Measurements from ENCODE around the gene JARID2. TPM values are rescaled to one million over a fixed set of nuclear protein-coding genes. Genes with fewer than 3 reads are reported as not detected.

The JARID2 gene
- polyA plus RNA-seq (2011; rRNA removed): 5.3 and 6.1 TPM in 2 replicates
- 6.3 and 7.6 TPM in 2 replicates for polyA minus RNA-seq (2011; rRNA and poly(A)+ RNA removed)

DNA sequence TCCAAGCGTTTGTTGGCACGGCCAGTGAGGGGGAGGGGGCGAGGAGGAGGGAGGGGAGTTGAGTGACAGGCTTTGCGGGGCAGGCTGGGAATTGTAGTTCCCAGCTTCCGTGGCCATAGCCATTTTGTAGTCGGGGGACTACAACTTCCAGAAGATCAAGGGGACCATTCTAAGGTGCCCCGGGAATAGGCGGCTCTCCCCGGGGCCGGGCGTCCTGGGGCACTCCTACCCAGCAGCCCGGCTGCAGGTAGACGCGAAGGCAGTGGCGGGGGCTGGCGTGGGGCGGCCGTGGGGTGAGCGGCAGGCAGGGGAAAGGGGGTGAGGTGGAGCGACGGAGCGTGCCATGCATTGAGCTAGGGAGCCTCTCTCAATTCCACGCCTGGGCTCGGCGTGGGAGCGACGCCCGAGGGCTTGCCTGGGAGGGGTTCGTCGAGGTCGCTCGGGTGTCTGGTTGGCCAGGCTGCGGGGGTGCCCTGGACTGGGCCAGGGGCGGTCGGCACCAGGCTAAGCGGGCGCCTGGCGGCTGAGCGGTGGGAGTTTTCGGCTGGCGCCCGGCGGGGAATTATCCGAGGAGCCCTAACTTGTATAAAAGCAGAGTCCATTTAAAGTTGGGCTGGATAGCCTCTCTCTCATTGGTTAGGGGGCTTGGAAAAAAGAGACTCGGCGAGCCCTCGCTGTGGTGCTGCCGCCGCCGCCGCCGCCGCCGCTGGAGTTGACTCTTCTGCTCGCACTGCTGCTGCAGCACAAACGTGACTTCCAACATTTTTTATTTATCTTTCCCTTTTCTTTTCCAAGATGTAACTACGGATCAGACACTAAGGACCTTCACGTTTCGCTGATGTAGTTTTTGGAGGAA lies at the start of gene JARID2:
Gene JARID2, plus strand, starts transcription at position 709 of the 856 bp plus-strand sequence. CDS start 471 bp downstream, outside the sequence.
- CTCF ChIA-PET: no interaction called here
- POLR2A ChIA-PET: no interaction called here

DNA sequence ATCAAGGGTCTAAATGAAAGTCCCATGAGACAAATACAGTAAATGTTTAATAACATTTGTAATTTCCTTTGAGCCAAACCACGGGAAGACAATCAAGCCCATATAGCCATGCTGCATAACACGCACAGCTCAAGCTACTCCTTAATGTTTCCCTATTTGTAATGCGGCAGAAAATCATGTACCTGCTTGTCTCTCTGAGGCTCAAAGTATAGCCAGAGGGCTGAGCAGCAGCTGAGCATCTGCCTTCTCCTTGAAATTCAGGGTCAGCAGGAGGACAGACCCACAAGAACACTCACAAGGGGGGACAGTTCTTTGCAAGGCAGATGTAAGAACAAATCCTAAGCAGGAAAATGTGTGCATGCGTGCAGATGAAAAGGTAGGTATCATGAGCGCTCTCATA lies 45.8 kb upstream of the JARID2 start:
- H3K36me3 ChIP-seq (ENCODE audit: control insufficient read depth, insufficient read depth, low read length): no peaks in the 10 kb centered on the region
- TF ChIP-seq, protein P1, sequence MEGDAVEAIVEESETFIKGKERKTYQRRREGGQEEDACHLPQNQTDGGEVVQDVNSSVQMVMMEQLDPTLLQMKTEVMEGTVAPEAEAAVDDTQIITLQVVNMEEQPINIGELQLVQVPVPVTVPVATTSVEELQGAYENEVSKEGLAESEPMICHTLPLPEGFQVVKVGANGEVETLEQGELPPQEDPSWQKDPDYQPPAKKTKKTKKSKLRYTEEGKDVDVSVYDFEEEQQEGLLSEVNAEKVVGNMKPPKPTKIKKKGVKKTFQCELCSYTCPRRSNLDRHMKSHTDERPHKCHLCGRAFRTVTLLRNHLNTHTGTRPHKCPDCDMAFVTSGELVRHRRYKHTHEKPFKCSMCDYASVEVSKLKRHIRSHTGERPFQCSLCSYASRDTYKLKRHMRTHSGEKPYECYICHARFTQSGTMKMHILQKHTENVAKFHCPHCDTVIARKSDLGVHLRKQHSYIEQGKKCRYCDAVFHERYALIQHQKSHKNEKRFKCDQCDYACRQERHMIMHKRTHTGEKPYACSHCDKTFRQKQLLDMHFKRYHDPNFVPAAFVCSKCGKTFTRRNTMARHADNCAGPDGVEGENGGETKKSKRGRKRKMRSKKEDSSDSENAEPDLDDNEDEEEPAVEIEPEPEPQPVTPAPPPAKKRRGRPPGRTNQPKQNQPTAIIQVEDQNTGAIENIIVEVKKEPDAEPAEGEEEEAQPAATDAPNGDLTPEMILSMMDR (IDR thresholded peaks at IDR 0.05; ENCODE audit: insufficient read depth, low read depth, low read length): no peak
- H3K4me3 ChIP-seq (ENCODE audit: low read depth, low read length): no peak overlapping the region
- CTCF ChIA-PET: interaction anchor here (1.3 kb wide), 1 partner anchor 15 kb away, joined by 3 read pairs; no protein-coding TSS in a partner anchor
- H3K27me3 ChIP-seq (ENCODE audit: control insufficient read depth, insufficient read depth, low read length): no peaks in the 10 kb centered on the region
- no peak for DNase-seq (ENCODE audit: low read depth)
- POLR2A ChIA-PET: no interaction called here

More for the DNA sequence above, at the start of gene JARID2:
- no peaks in the 10 kb centered on the region for H3K36me3 ChIP-seq (ENCODE audit: control insufficient read depth, insufficient read depth, low read length)
- TF ChIP-seq, protein P1 (IDR thresholded peaks at IDR 0.05; ENCODE audit: insufficient read depth, low read depth, low read length): no peak
- H3K4me3 ChIP-seq (ENCODE audit: low read depth, low read length): peak within 1 kb of the TSS; percentile 92
- H3K27me3 ChIP-seq (ENCODE audit: control insufficient read depth, insufficient read depth, low read length): no peaks in the 10 kb centered on the region
- DNase-seq (ENCODE audit: low read depth): peak; percentile 85

DNA sequence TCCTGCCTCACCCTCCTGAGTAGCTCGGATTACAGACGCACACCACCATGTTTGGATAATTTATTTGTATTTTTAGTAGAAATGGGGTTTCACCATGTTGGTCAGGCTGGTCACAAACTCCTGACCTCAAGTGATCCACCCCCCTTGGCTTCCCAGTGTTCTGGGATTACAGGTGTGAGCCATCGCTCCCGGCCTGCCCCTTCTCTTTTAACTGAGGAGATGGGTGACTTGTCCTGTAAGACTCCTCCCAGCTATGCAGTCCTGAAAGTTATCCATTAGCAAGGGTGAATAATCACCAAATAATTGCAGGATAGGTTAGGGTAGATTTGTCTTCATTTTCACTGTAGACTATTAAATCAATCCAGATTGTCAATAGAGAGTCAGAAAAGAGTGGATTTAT lies 40.5 kb upstream of the JARID2 start:
- CTCF ChIA-PET: no interaction called here
- no peaks in the 10 kb centered on the region for H3K27me3 ChIP-seq (ENCODE audit: control insufficient read depth, insufficient read depth, low read length)
- TF ChIP-seq, protein P1 (IDR thresholded peaks at IDR 0.05; ENCODE audit: insufficient read depth, low read depth, low read length): no peak
- no peak for DNase-seq (ENCODE audit: low read depth)
- POLR2A ChIA-PET: no interaction called here
- no peak overlapping the region for H3K4me3 ChIP-seq (ENCODE audit: low read depth, low read length)
- no peaks in the 10 kb centered on the region for H3K36me3 ChIP-seq (ENCODE audit: control insufficient read depth, insufficient read depth, low read length)

DNA sequence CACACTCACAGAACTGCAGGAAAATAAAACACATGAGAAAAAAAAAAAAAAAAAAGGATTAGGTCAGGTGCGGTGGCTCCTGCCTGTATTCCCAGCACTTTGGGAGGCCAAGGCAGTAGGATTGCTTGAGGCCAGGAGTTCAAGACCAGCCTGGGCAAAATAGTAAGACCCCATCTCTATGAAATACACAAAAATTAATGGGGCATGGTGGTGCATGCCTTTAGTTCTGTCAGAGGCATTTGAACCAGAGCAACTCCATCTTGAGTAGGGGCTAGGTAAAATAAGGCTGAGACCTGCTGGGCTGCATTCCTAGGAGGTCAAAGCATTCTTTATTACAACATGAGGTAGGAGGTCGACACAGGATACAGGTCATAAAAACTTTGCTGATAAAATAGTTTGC lies 39.0 kb upstream of the JARID2 start:
- no peak overlapping the region for H3K4me3 ChIP-seq (ENCODE audit: low read depth, low read length)
- H3K27me3 ChIP-seq (ENCODE audit: control insufficient read depth, insufficient read depth, low read length): no peaks in the 10 kb centered on the region
- H3K36me3 ChIP-seq (ENCODE audit: control insufficient read depth, insufficient read depth, low read length): no peaks in the 10 kb centered on the region
- ChIA-PET POLR2A (no interaction called here), CTCF (no interaction called here)
- no peak for DNase-seq (ENCODE audit: low read depth)
- TF ChIP-seq, protein P1 (IDR thresholded peaks at IDR 0.05; ENCODE audit: insufficient read depth, low read depth, low read length): no peak

DNA sequence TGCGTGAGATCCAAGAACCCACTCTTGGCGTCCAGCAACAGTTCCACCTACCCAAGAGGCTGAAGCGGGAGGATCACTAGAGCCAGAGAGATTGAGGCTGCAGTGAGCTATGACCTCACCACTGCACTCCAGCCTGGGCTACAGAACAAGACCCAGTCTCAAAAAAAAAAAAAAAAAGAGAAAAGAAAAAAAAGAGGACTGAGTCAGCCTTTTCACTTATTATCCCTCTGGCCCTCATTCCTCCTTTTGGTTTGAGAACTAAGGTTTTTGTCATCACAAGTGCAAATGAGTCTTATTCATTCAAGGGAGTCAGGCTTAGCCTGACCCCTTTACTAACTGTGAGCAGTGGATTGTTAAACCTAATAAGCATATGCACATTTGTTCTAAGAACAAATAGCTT lies 37.9 kb upstream of the JARID2 start:
- ChIA-PET POLR2A (no interaction called here), CTCF (no interaction called here)
- H3K36me3 ChIP-seq (ENCODE audit: control insufficient read depth, insufficient read depth, low read length): no peaks in the 10 kb centered on the region
- DNase-seq (ENCODE audit: low read depth): no peak
- H3K27me3 ChIP-seq (ENCODE audit: control insufficient read depth, insufficient read depth, low read length): no peaks in the 10 kb centered on the region
- H3K4me3 ChIP-seq (ENCODE audit: low read depth, low read length): no peak overlapping the region
- TF ChIP-seq, protein P1 (IDR thresholded peaks at IDR 0.05; ENCODE audit: insufficient read depth, low read depth, low read length): no peak
